ENCODE measurements around the gene KMT2D.
A peak's percentile ranks its signal among the peaks of the same experiment; 100 is the strongest.

Gene KMT2D

DNA sequence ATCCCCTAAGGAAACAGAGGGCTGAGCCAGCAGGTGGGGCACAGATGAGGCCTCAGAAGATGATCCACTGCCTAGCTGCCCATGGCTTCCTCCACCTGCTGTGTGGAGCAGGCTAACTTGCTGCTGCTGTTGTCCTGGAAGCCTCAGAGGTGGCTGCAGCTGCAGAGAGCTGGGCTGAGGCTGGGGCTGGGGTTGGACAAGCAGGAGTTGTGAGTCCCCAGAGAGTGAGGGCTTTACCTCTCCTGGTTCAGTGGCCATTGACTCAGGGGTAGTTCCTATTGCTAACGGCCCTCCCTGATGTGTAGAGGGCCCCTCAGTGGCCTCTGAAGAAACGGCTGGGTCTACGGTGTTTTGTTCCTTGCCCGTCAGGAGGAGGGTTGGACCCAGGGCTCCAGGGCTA is 28.3 kb downstream of the KMT2D start:
- no peak for DNase-seq

DNA sequence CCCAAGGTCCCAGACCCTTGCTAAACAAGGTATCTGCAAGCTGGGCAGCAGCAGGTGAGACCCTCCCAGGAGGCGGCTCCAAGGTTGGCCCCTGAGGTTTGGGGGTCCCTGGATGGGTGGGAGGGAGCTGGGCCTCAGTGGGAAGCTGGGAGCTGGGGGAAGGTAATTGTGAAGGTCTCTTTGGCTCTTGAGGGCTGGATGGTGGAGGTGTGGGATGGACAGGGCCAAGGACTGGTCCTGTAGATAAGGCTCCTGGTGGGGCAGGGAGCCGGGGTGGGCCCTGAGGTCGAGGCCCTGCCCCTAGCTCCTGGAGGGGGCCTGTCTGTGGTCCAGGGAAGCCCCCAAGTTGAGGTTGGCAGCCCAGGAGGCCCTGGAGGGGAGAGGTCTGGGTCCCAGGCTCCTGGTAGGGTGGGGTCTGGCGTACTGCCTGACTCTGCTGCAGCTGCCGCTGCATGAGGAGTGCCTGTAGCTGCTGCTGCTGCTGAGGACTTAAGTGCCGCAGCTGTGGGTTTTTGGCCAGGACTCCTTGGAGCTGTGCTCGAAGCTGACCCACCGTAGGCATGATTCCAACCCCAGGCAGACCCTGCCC is 28.9 kb downstream of the KMT2D start:
- no peak for DNase-seq

- no peak for DNase-seq
Observed at GRCh38 chr12:49030714-49031572, 29.7 kb downstream of the KMT2D start.

- no peak for DNase-seq
Observed at GRCh38 chr12:49030119-49030518, 30.5 kb downstream of the KMT2D start.

- no peak for DNase-seq
Observed at GRCh38 chr12:49028666-49029275, 31.8 kb downstream of the KMT2D start.

DNA sequence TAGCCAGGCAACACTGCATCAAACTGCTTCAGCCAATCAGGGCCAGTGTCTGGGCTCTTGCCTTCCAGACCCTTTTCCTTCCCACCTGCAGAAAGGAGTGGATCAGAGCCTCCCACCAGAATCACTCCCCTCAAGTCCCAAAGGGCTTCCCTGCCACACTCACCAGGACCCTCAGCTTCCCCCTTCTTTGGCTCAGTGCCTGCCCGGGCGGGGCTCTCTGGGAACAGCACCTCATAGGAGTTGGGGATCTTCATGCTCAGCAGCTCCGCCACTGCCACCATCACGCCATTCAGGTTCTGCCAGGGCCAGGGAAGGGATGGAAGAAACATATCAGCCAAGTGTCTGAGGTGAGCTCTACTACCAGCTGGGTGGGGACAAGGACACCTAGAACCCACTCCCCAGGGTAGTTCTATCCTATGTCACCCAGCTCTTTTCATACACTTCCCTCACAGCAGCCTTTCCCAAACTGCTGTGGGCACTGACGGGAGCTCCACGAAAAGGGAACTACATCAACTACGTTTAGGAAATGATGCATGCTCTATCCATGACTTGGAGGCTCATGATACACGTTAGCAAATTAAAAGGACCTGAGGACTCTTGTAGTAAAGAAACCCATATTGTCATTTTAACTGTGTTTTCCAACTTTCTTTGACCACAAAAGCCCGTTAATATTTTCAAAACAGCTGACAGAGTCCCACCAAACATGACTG is 32.6 kb downstream of the KMT2D start:
- DNase-seq, result no peak

- DNase-seq, result no peak
Observed at GRCh38 chr12:49026678-49027480, 33.7 kb downstream of the KMT2D start.

GRCh38 chr12:49026101-49026500 is 34.5 kb downstream of the KMT2D start:
- DNase-seq, result no peak

GRCh38 chr12:49025463-49025862 is 35.1 kb downstream of the KMT2D start:
- no peak for DNase-seq

DNA sequence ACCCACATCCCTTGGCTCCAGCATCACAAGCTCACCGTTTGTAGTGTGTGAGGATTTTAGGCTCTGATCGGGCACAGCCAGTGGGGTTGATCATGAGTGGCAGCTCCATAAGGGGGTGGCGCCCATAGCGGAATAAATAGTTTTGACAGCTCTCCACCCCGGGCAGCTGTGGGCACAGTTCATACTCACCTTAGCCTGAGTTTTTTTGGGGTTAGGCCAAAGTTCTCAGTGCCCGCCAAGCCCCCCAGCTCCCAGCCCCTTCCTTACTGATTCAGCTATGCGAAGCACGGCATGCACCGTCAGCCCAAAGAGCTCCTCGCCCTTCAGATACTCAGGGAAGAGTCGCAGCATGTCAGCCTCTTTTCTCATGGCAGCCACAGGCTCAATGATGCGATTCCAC is 36.1 kb downstream of the KMT2D start:
- DNase-seq, result no peak

- DNase-seq, result no peak
Observed at GRCh38 chr12:49023812-49024211, 36.8 kb downstream of the KMT2D start.

GRCh38 chr12:49022558-49023178 is 37.9 kb downstream of the KMT2D start:
- DNase-seq, result no peak

- no peak for DNase-seq
Observed at GRCh38 chr12:49021292-49021915, 39.2 kb downstream of the KMT2D start.

- DNase-seq, result no peak
Observed at GRCh38 chr12:49020441-49020840, 40.2 kb downstream of the KMT2D start.

GRCh38 chr12:49019443-49020324 is 40.9 kb downstream of the KMT2D start:
- peak; percentile 58 for DNase-seq

GRCh38 chr12:49019120-49019430 is 41.5 kb downstream of the KMT2D start:
- no peak for DNase-seq

DNA sequence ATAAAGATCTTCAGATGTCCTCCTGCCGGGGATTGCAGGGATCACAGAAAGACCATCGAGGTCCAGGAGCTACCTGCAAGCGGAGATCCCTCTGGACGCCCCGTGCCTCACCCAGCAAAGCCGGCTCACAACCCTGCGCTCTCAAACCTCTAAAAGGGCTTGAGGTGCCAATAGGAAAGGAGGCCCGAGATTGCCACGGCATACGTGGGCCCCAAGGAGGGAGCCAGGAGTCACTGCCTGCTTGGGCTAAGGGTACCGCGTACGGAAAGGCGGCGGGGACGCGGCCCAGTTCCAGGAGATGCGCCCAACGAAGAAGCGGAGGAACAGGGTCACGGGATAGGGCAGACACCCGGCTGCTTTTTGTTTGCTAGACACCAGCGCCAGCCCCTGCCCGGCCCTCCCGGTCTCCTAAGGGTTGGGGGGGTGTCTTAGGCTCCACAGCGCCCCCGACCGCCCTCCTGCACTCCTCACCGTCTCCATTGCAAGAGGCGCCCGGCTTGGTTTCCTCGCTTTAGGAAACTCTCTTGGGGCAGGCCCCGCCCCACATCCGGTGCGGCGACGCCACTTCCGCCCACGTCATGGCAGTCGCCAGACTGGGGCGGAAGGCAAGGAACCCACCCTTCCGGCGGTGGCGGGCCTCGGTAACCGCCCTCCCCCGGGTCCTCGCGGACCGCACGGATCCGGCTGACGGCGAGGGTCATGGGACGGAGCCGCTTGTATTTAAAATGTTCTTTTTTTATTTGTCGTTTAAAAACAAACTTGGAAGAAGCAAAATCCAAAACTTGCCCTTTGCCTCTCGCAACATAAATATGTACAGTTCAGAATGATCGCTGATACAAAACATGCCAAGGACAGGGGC is 42.1 kb downstream of the KMT2D start, which contains the start of gene PRKAG1:
TSS of gene PRKAG1 (minus strand) at position 516 of the 859 bp plus-strand sequence. CDS start at position 480, 36 bp downstream.
- DNase-seq, result peak; percentile 96

GRCh38 chr12:49017891-49018260 is 42.7 kb downstream of the KMT2D start:
- no peak for DNase-seq

DNA sequence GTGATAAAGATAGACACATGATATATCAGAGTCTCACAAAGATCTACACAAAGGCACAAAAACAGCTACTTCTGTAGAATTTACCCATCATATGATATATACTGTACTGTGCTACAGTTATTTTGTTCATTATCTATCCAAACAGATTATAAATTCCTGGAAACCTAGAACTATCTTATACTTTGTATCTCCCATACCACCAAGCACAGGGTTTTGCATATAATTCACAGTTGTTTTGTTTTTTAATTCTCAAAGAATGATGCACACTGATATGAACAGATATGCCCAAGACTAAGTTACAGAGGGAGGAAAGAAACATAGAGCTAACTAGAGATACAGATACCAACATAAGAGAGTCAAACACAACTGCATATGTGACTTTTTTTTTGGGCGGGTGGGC is 45.4 kb downstream of the KMT2D start:
- DNase-seq, result no peak

DNA sequence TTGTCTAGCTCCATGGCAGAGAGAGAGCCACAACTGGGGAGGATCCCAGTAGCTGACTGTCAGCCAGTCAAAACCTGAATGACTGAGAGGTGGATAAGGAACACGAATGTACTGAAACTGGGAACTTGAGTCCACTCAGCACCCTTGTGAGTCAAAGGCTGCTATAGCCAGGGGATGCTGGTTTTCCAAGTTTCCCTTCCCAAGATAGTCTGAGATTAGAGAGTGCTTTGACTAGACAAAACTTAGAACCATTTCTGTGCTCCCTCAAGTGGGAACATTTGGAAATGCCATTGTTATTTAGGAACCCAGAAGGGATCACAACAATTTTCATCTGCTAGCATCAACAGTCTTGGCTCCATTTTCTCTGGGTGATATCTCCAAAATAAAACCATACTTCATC is 46.0 kb downstream of the KMT2D start:
- DNase-seq, result no peak

Measured in KG1 (cell line).